ENCODE results near the gene ZMAT2. TPM values are rescaled to one million over a fixed set of nuclear protein-coding genes. Genes with fewer than 3 reads are reported as not detected.
"Not testable (repeated sequence)": the region's sequence is repeated elsewhere in the genome, so short reads cannot be mapped to it uniquely, and the experiment has no call there.

The ZMAT2 gene
- total RNA-seq, 8 experiments from 2014 or later: 55.0 to 93.8 (median 73.5) TPM

DNA sequence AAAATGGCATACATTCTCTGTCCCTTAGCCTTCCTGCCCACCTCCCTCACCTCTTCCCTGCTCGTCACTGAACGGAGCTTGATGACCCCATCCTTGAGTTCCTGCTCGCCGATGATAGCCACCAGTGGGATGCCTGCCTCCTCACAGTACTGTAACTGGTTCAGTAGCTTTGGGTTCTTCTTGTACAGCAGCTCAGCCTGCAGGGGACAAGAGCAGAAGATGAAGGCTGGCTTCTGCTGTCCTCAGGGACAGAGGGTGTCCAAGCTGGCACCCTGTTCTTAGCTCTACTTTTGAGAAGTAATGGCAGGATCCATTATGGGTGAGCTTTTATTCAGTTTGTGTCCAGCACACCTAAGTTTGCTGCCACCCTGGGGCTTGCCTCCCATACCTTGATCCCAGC lies 25.6 kb upstream of the ZMAT2 start:
- ATAC-seq (replicated peaks in 6 of 8): no peak
- Histone ChIP-seq H3K27ac (no peak overlapping the region), H3K4me1 (replicated peaks in 1 of 2) (no peaks in the 10 kb centered on the region), H3K4me3 (no peak overlapping the region)
- 86 to 100% (median 94%) methylated on average over 2 to 4 of the region's 4 CpGs; no CpG with 5 or more reads in 3 of the 10 experiments for whole genome bisulfite sequencing, 10 experiments
- in situ Hi-C loops (cut with MboI; ENCODE audit: low pct_unique_long_range_greater_than_20kb in 2 of 9, low sequenced_read_pairs in 9 of 9, unreplicated experiment in 9 of 9): loop anchor here in 3 of 9 experiments (25.0 kb wide), 1 partner anchor 112 kb away; the partner anchor contains the start of genes APBB3 (in 3 of the 3), SLC35A4 (in 3 of the 3) and SRA1 (in 3 of the 3)

DNA sequence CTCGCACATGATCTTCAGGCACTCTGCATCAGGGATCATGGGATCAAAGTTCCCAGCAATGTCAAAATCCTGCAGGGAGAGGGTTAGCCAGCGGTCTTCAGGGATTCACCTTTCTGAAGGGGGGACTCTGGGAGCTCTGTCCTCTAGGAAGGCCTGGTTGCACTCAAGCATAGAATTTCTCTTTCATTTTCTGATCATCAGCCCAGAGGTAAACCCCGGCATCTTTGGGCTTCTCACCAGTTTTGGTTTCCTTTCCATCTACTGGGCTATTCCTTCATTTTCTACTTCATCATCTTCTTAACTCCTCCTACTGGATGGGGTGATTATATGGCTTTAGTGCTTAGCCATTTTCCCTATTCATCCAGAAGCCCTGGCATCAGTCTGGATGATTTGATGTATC lies 22.3 kb upstream of the ZMAT2 start:
- in situ Hi-C loops (cut with MboI; ENCODE audit: low pct_unique_long_range_greater_than_20kb in 2 of 9, low sequenced_read_pairs in 9 of 9, unreplicated experiment in 9 of 9): loop anchor here in 1 of 9 experiments (25.0 kb wide), 1 partner anchor 116 kb away; the partner anchor contains the start of genes APBB3, SLC35A4 and SRA1
- H3K27ac ChIP-seq: no peak overlapping the region
- no peaks in the 10 kb centered on the region for H3K4me1 ChIP-seq (replicated peaks in 1 of 2)
- no peak for ATAC-seq (replicated peaks in 6 of 8)
- WGBS, 10 experiments: 33 to 100% (median 96%) methylated on average over 1 to 3 of the region's 3 CpGs; no CpG with 5 or more reads in 2 of the 10 experiments
- no peak overlapping the region for H3K4me3 ChIP-seq

DNA sequence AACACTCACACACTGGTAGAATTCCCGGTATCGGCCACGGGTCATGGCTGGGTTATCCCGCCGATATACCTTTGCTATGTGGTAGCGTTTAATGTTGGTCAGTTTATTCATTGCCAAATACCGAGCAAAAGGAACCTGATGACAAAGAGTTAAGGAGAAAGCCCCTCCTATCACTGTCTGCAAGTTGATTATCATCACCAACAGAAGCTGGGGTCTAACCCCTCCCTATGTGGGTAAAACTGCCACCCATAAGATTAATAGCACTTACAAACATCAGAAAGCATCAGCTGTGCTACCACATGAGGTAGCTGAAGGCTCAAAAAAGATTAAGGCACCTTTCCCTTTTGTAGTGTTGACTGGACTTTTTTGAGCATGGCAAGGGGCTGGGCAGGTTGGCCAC lies 21.3 kb upstream of the ZMAT2 start:
- in situ Hi-C loops (cut with MboI; ENCODE audit: low pct_unique_long_range_greater_than_20kb in 2 of 9, low sequenced_read_pairs in 9 of 9, unreplicated experiment in 9 of 9): loop anchor here in 1 of 9 experiments (25.0 kb wide), 1 partner anchor 117 kb away; the partner anchor contains the start of genes APBB3, SLC35A4 and SRA1
- 80 to 100% (median 93%) methylated on average over 1 to 5 of the region's 7 CpGs; no CpG with 5 or more reads in 5 of the 10 experiments for WGBS, 10 experiments
- Histone ChIP-seq H3K4me1 (replicated peaks in 1 of 2) (no peaks in the 10 kb centered on the region), H3K4me3 (no peak overlapping the region), H3K27ac (no peak overlapping the region)
- ATAC-seq (replicated peaks in 6 of 8): no peak

DNA sequence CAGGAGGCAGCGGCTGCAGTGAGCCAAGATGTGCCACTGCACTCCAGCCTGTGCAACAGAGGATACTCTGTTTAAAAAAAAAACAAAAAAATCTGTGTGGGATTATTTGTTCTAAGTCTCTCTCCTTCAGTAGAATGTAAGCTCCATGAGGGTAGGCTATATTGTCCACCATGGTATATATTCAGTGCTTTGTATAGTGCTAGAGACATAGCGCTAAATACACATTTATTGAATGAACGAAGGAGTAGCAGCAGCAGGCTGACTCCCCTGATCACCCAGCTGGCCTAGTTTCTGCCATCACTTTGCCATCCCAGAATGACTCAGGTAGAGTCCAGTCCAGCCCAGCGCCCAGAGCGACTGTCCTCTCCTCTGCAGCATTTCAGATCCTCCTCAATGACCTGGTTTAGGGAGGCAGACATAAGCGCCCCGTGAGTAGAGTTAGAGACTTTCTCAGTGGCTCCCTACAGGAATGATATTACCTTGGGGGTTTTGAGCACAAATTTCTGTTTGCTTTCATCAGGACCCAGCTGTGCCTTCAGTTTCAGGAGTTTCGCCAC lies 9.8 kb upstream of the ZMAT2 start:
- Histone ChIP-seq H3K27ac (peak overlapping the region; percentile 65 to 90), H3K4me1 (replicated peaks in 1 of 2) (peaks cover 10 to 14% of the 10 kb centered on the region in 2 donors), H3K4me3 (peak overlapping the region; percentile 51 to 98 (median 83))
- no peak for ATAC-seq (replicated peaks in 6 of 8)
- WGBS, 10 experiments: 13 to 93% (median 55%) methylated on average over 2 to 7 of the region's 8 CpGs; no CpG with 5 or more reads in 1 of the 10 experiments
- in situ Hi-C loops (cut with MboI; ENCODE audit: low pct_unique_long_range_greater_than_20kb in 2 of 9, low sequenced_read_pairs in 9 of 9, unreplicated experiment in 9 of 9): loop anchor here in 1 of 9 experiments (25.0 kb wide), 1 partner anchor 128 kb away; the partner anchor contains the start of genes APBB3, SLC35A4 and SRA1

DNA sequence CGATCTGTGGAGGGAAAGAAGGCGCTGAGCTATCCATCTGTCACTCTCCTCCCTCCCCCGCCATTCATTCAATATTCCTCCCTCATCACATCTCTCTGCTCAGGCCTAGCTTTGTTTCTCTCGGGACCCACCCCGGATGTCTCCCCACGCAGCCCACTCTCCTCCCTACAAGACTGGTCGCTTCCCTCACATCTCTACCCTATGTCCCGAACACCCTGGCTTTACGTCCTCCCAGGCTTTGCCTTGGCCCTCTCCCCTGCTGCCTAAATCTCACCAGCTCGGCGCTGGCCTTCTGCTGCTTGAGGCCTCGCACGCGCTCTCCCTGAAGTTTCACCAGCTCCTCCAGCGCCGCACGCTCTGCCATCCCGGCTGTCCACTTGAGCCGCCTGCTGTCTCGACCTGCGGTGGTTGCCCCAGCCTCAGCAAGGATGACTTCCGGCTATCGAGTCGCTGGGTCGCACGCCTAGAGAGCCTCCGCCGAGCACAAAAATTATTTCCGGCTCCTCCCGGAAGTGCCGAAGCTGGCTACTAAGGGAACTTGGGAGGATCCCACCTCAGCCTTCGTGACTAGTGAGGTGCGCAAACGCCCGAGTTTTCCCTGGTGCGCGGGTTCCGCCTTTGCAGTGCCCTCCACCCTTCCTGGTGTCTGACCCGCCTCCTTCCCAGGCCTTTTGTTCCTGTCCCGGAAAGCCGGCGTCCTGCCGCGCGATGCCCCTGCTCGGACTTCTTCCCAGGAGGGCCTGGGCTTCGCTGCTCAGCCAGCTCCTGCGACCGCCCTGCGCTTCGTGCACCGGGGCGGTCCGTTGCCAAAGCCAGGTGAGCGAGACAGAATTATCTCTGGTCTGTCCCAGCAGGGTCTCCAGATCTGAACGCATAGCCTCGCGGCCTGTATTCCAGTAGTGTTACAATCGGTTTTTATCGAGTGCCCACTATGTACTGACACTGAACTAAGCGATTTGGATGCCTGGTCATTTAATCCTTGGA lies 9.0 kb upstream of the ZMAT2 start, which contains the start of the genes HARS1 and HARS2:
TSS of gene HARS1 (minus strand) at position 430 of the 984 bp plus-strand sequence. CDS start at position 364, 66 bp downstream.
TSS of gene HARS2 (plus strand) at position 515 of the 984 bp plus-strand sequence. CDS start at position 709, 194 bp downstream.
- peak; percentile 93 to 98 (median 98) for ATAC-seq (replicated peaks in 6 of 8)
- Histone ChIP-seq H3K4me3 (peak within 1 kb of the TSS; percentile 51 to 98 (median 83)), H3K4me1 (replicated peaks in 1 of 2) (peaks cover 10 to 14% of the 10 kb centered on the region in 2 donors), H3K27ac (peak within 1 kb of the TSS; percentile 65 to 90)
- in situ Hi-C loops (cut with MboI; ENCODE audit: low pct_unique_long_range_greater_than_20kb in 2 of 9, low sequenced_read_pairs in 9 of 9, unreplicated experiment in 9 of 9): loop anchor here in 1 of 9 experiments (25.0 kb wide), 1 partner anchor 129 kb away; the partner anchor contains the start of genes APBB3, SLC35A4 and SRA1
- WGBS, 10 experiments: 0 to 7% (median 0%) methylated on average over 1 to 22 of the region's 61 CpGs; no CpG with 5 or more reads in 2 of the 10 experiments

DNA sequence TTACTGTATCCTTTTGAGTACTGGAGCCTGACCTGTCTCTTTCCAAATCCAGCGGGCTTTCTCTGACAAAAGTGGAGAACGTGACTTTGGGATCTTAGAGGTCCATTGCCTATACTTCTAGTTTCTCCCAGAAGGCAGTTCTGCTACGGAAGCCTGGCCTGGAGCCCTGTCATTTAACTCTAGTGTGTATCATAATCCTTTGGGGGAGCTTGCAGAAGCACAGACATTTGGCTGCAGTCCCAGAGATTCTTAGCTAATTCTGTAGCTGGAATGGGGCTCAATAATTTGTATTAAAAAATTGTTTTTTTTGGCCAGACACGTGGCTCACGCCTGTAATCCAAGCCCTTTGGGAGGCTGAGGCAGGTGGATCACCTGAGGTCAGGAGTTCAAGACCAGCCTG lies 6.0 kb upstream of the ZMAT2 start:
- no peak overlapping the region for H3K4me3 ChIP-seq
- no peak for ATAC-seq (replicated peaks in 6 of 8)
- H3K27ac ChIP-seq: no peak overlapping the region
- 88 to 100% (median 98%) methylated on average over 1 to 5 of the region's 5 CpGs; no CpG with 5 or more reads in 4 of the 10 experiments for WGBS, 10 experiments
- peaks cover 10 to 14% of the 10 kb centered on the region in 2 donors for H3K4me1 ChIP-seq (replicated peaks in 1 of 2)
- in situ Hi-C loops (cut with MboI; ENCODE audit: low pct_unique_long_range_greater_than_20kb in 2 of 9, low sequenced_read_pairs in 9 of 9, unreplicated experiment in 9 of 9): loop anchor here in 1 of 9 experiments (25.0 kb wide), 1 partner anchor 132 kb away; the partner anchor contains the start of genes APBB3, SLC35A4 and SRA1

DNA sequence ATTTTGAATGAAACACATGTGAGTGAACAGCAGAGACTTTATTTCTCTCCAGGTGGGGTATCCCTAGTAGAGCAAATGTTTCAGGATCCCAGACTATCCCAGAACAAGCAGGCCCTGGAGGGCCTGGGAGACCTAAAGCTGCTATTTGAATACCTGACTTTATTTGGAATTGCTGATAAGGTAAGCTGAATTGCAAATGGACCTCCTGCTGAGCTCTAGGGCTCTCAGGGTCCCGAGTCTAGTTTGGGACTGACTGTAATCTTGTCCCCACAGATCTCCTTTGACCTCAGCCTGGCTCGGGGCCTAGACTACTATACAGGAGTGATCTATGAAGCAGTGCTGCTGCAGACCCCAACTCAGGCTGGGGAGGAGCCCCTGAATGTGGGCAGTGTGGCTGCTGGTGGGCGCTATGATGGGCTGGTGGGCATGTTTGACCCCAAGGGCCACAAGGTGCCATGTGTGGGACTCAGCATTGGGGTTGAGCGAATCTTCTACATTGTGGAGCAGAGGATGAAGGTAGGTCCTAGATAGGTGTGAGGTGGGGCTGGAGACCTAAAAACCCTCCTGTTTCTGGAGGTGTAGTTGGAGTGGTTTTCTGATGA lies 3.3 kb upstream of the ZMAT2 start:
- 63 to 100% (median 100%) methylated on average over 1 to 2 of the region's 4 CpGs; no CpG with 5 or more reads in 3 of the 10 experiments for WGBS, 10 experiments
- no peak for ATAC-seq (replicated peaks in 6 of 8)
- no peak overlapping the region for H3K4me3 ChIP-seq
- in situ Hi-C loops (cut with MboI; ENCODE audit: low pct_unique_long_range_greater_than_20kb in 2 of 9, low sequenced_read_pairs in 9 of 9, unreplicated experiment in 9 of 9): loop anchor here in 1 of 9 experiments (25.0 kb wide), 1 partner anchor 135 kb away; the partner anchor contains the start of genes APBB3, SLC35A4 and SRA1
- no peak overlapping the region for H3K27ac ChIP-seq
- peaks cover 13 to 17% of the 10 kb centered on the region in 2 donors for H3K4me1 ChIP-seq (replicated peaks in 1 of 2)

DNA sequence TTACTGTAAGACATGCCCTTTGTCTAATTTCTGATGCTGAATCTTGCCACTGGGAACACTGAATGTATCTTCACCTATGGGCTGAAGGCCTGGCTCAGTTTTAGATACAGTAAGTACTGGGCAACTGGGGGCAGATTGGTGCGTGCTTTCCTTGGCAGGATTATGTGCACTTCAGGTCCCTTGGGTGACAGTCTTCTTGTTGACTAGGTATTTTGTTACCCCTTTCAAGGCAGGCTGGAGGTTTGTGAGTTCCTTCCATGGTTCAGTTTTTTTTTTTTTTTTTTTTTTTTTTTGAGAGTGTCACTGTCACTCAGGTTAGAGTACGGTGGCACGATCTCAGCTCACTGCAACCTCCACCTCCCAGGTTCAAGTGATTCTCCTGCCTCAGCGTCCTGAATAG lies 7.6 kb downstream of the ZMAT2 start:
- no peak overlapping the region for H3K27ac ChIP-seq
- no peaks in the 10 kb centered on the region for H3K4me1 ChIP-seq (replicated peaks in 1 of 2)
- no peak for ATAC-seq (replicated peaks in 6 of 8)
- in situ Hi-C loops (cut with MboI; ENCODE audit: low pct_unique_long_range_greater_than_20kb in 2 of 9, low sequenced_read_pairs in 9 of 9, unreplicated experiment in 9 of 9): no loop called here
- 78 to 100% (median 93%) methylated on average over 1 to 4 of the region's 4 CpGs; no CpG with 5 or more reads in 4 of the 10 experiments for WGBS, 10 experiments
- no peak overlapping the region for H3K4me3 ChIP-seq

DNA sequence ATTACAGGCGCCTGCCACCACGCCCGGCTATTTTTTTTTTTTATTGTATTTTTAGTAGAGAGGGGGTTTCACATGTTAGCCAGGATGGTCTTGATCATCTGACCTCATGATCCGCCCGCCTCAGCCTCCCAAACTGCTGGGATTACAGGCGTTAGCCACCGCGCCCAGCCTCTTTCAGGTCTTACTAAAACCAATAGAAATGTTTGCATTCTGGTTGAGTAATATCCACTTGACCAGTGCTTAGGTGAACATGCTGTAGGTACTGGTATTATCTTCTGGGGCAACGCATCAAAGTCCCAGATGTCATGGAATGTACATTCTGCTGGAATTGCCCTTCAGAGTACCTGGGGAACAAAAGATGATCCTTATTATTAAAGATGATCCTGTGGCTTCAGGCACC lies 8.5 kb downstream of the ZMAT2 start:
- WGBS, 10 experiments: 94 to 100% (median 99%) methylated on average over 1 to 9 of the region's 9 CpGs; no CpG with 5 or more reads in 4 of the 10 experiments
- H3K27ac ChIP-seq; H3K4me1 ChIP-seq (replicated peaks in 1 of 2); H3K4me3 ChIP-seq; in situ Hi-C loops (cut with MboI; ENCODE audit: low pct_unique_long_range_greater_than_20kb in 2 of 9, low sequenced_read_pairs in 9 of 9, unreplicated experiment in 9 of 9); ATAC-seq (replicated peaks in 6 of 8): not testable (repeated sequence)

DNA sequence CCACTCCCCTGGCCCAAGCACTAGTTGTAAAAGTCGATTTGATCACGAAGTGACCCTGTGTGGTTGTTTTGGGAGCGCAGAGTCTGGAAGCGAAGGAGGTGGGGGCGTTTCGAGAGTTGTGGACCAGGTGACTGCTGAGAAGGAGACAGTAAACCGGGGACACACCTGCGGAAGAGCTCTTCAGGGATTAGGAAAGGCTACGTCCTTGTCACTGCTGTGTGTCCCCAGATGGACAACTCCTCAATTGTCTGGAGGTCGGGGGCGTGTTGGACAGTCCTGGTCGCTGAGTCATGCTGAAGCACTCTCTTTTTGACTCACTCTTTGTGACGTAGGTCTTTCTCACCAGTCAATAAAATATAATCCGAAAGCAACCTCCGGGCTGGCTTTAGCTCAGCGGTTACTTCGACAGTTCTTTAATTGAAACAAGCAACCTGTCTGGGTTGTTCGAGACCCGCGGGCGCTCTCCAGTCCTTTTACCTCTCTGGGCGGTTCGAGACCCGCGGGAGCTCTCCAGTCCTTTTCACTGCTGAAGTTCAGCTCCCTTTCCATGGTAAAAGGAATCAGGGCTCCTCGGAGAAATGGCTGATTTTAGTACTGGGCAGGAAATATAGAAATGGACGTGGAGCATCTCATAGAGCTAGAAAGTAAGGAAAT lies 10.8 kb downstream of the ZMAT2 start:
- H3K27ac ChIP-seq: peak overlapping the region; percentile 52 to 64
- H3K4me3 ChIP-seq: peak overlapping the region; percentile 18 to 37 (median 23)
- peak; percentile 91 to 97 (median 94) for ATAC-seq (replicated peaks in 6 of 8)
- in situ Hi-C loops (cut with MboI; ENCODE audit: low pct_unique_long_range_greater_than_20kb in 2 of 9, low sequenced_read_pairs in 9 of 9, unreplicated experiment in 9 of 9): no loop called here
- 0 to 27% (median 3%) methylated on average over 2 to 19 of the region's 27 CpGs; no CpG with 5 or more reads in 1 of the 10 experiments for WGBS, 10 experiments
- H3K4me1 ChIP-seq (replicated peaks in 1 of 2): no peaks in the 10 kb centered on the region

DNA sequence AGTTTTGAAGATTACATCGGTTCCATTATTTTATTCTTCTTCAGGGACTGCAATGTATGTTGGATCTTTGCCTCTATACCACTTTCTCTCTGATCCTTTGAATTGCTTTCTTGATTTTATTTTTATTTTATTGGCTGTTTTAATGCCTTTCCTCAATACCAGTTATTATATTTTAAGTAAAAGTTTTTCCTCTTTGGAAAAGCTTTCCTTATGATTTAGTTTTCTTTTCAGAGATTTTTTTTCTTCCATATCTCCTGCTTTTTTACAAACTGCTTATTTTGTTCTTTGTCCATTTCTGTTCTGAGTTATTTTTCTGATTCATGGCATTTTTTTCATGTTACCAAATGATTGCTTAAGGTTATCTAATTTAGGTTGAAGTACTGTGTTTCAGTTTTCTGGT lies 11.5 kb downstream of the ZMAT2 start:
- no peak for ATAC-seq (replicated peaks in 6 of 8)
- 54 to 100% (median 92%) methylated on average over 1 of the region's 1 CpG for WGBS, 10 experiments
- Histone ChIP-seq H3K4me1 (replicated peaks in 1 of 2) (no peaks in the 10 kb centered on the region), H3K27ac (no peak overlapping the region), H3K4me3 (peak overlapping the region in 1 of 5 donors; percentile 35)
- in situ Hi-C loops (cut with MboI; ENCODE audit: low pct_unique_long_range_greater_than_20kb in 2 of 9, low sequenced_read_pairs in 9 of 9, unreplicated experiment in 9 of 9): no loop called here

Measured in motor neuron (in vitro differentiated cells).